Colonic mucosa (tissue), 4 donors: ENCODE measurements around the gene SRGAP1. TPM values are rescaled to one million over a fixed set of nuclear protein-coding genes. Genes with fewer than 3 reads are reported as not detected.

Experiments
- DNase-seq: peaks from one replicate; pipeline ENCODE4 v3.0.0-alpha.2; 2020
- H3K27ac ChIP-seq: fragments of 200-600 bp; one replicate; pipeline ENCODE4 v1.8.0; 2021
- H3K27me3 ChIP-seq: fragments of 200-600 bp; one replicate; pipeline ENCODE4 v1.8.0; 2021
- H3K36me3 ChIP-seq: fragments of 200-600 bp; one replicate; pipeline ENCODE4 v1.8.0; 2021
- H3K4me1 ChIP-seq: fragments of 200-600 bp; one replicate; pipeline ENCODE4 v1.8.0; 2021; ENCODE audit warnings: mild to moderate bottlenecking
- H3K4me3 ChIP-seq: fragments of 200-600 bp; one replicate; pipeline ENCODE4 v1.8.0; 2021
- H3K9ac ChIP-seq, 2 donors: one replicate each; pipeline ENCODE4 v1.7.0; 2013; ENCODE audit warnings: control low read depth in 2 of 2, low read depth in 2 of 2, low read length in 2 of 2
- H3K9me3 ChIP-seq: fragments of 200-600 bp; one replicate; pipeline ENCODE4 v1.8.0; 2021
- CTCF ChIP-seq: fragments of 200-600 bp; IDR thresholded peaks from one replicate; pipeline ENCODE4 v1.8.0; 2022; ENCODE audit warnings: antibody characterized with exemption, mild to moderate bottlenecking
- intact Hi-C: fragments of 100-400 bp; cut with DNase I; formaldehyde crosslinking; loops from one replicate; pipeline ENCODE4 v1.14.1; 2022
- total RNA-seq, 2 donors: library from RNA; stranded (reverse); fragmentation: NEBNext Ultra II Directional in 1 of 2; extraction: Animal tissue kit (Norgen Biotek cat#: 25700) in 1 of 2; gene quantifications; one replicate each; pipeline ENCODE4 v1.2.1, GENCODE V29; 2021
- donor health status: healthy.
- donor health status: DM: no; HTN: no; CAD: no.
- donor health status: DM: no; HTN: no; CAD: no.

SRGAP1 gene
- total RNA-seq, 2 donors from 2014 or later, result 8.7 to 9.8 TPM

DNA sequence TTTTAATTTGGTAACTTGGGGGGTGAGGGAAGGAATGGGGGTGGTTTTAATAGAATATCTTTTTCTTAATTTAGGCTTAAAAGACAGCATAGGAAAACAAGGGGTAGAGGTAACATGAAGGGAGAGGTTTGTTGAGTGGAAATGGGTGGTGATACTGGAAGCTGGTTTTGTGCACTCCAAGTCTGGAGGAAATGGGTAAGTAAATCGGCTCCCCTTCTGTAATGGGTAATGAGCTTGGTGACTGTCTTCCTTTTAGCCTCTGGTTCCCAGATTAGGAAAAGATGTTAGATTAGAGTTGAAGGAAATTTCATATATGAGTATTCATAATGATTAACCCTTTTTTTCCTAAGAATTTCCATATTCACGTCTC is 122.1 kb downstream of the SRGAP1 start:
- Histone ChIP-seq H3K27ac (no peak overlapping the region), H3K9me3 (no peaks in the 10 kb centered on the region), H3K4me1 (no peaks in the 10 kb centered on the region), H3K9ac (no peak overlapping the region), H3K27me3 (no peaks in the 10 kb centered on the region), H3K4me3 (no peak overlapping the region), H3K36me3 (no peaks in the 10 kb centered on the region)
- no peak for DNase-seq
- intact Hi-C loops, result no loop called here
- TF ChIP-seq CTCF, result no peak

DNA sequence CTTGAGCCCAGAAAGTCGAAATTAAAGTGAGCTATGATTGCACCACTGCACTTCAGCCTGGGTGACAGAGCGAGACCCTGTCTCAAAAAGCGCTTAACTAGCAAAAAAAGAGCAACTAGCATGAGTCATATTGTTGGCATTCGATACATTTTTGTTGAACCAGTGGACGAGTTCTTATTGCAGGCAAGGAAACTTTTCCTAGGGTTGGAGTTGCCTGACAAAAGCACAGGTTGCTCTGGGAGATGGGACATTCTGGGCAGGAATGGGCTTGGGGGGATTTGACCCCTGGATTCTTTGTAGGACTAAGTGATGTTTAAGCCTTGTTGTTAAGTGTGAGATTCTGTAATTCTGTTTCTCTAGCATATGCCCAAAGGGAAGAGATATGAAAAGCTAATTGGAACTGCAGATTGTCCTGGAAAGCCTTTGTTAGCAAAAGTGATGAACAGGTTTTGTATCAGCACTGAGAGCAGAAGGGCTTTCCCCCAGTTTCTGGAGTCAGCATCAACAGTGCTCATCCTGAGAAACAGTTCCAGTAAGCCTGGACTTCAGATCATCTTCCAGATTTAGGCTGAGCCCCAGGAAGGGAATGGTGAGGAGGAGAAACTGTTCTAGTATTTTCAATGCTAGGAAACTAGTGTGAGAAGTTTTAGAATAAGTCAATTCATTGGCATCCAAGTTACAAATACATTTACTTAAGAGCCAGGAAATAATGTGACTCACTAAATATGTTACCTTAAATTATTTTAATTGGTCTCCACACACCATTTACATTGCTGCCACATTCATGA is 123.1 kb downstream of the SRGAP1 start:
- Histone ChIP-seq H3K27me3 (no peaks in the 10 kb centered on the region), H3K9ac (no peak overlapping the region), H3K36me3 (no peaks in the 10 kb centered on the region), H3K9me3 (no peaks in the 10 kb centered on the region), H3K4me1 (no peaks in the 10 kb centered on the region), H3K27ac (no peak overlapping the region), H3K4me3 (no peak overlapping the region)
- DNase-seq, result no peak
- intact Hi-C loops, result no loop called here
- no peak for TF ChIP-seq CTCF

DNA sequence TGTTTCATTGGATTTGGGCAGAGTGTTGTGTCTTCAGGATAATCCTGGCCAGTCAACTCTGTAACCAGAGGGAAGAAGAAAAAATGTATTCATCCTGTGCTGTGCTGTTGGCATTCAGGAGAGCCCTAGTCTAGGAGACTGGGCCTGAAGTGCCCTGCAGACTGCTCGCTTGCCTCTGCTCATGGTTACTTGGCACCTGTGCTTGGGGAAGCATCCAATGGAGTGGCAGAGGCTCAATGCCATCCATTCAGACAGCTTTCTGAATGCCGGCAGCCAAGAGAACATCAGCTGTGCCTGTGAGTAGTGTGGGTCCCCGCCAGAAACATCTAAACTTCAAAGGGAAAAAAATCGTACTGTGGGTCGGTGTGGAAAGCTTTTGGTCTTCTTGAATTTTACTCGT is 124.2 kb downstream of the SRGAP1 start:
- no peak overlapping the region for H3K9ac ChIP-seq
- H3K4me1 ChIP-seq, result no peaks in the 10 kb centered on the region
- H3K27ac ChIP-seq, result no peak overlapping the region
- no peaks in the 10 kb centered on the region for H3K27me3 ChIP-seq
- TF ChIP-seq CTCF, result no peak
- no peaks in the 10 kb centered on the region for H3K9me3 ChIP-seq
- H3K36me3 ChIP-seq, result no peaks in the 10 kb centered on the region
- H3K4me3 ChIP-seq, result no peak overlapping the region
- intact Hi-C loops, result no loop called here
- DNase-seq, result no peak

- H3K4me3 ChIP-seq, result no peak overlapping the region
- intact Hi-C loops, result no loop called here
- H3K4me1 ChIP-seq, result no peaks in the 10 kb centered on the region
- H3K27me3 ChIP-seq, result no peaks in the 10 kb centered on the region
- TF ChIP-seq CTCF, result no peak
- DNase-seq, result no peak
- H3K36me3 ChIP-seq, result no peaks in the 10 kb centered on the region
- no peaks in the 10 kb centered on the region for H3K9me3 ChIP-seq
- H3K9ac ChIP-seq, result no peak overlapping the region
- no peak overlapping the region for H3K27ac ChIP-seq
Measured at GRCh38 chr12:63976902-63977395, 132.4 kb downstream of the SRGAP1 start.

DNA sequence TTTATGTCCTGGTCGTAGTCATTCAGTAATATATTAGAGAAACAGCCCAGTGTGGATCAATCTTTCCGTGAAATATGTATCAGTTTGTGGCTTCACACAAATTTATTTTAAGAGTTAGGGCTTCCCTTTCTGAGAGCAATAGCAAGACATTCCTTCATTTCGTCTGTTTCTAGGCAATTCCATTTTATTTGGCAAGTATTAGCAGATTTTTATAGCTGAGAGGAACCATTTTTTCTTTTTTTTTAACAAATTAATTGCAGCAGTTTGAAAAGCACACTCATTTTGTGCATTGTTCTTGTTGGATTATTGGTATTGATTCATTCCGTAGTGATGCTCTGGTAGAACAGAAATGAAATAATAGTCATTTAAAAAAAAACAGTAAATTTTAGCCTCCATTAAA is 132.9 kb downstream of the SRGAP1 start:
- no peaks in the 10 kb centered on the region for H3K36me3 ChIP-seq
- intact Hi-C loops, result no loop called here
- H3K9me3 ChIP-seq, result no peaks in the 10 kb centered on the region
- no peak overlapping the region for H3K27ac ChIP-seq
- no peak overlapping the region for H3K4me3 ChIP-seq
- no peaks in the 10 kb centered on the region for H3K27me3 ChIP-seq
- no peak for DNase-seq
- H3K9ac ChIP-seq, result no peak overlapping the region
- H3K4me1 ChIP-seq, result no peaks in the 10 kb centered on the region
- TF ChIP-seq CTCF, result no peak
